Measurements from ENCODE around the gene MAPK1. TPM values are rescaled to one million over a fixed set of nuclear protein-coding genes. Genes with fewer than 3 reads are reported as not detected.
"Not testable (repeated sequence)": the region's sequence is repeated elsewhere in the genome, so short reads cannot be mapped to it uniquely, and the experiment has no call there.

Gene MAPK1
- total and polyA plus RNA-seq, 9 of the 15 experiments (the other 6 are each of a cell fraction or from before 2014, with no cell fraction given) = 46.3 to 575 (median 283) TPM

DNA sequence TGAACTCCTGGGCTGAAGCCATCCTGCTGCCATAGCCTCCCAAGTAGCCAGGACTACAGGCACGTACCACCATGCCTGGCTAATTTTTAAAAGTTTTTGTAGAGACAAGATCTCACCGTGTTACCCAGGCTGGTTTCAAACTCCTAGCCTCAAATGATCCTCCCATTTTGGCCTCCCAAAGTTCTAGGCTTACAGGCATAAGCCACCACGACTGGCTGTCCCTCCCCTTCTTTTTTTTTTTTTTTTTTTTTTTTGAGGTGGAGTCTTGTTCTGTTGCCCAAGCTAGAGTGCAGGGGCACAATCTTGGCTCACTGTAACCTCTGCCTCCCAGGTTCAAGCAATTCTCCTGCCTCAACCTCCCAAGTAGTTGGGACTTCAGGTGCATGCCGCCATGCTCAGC, 7.5 kb upstream of the MAPK1 start:
- FAIRE-seq; in situ Hi-C loops (cut with MboI); H2AFZ ChIP-seq (ENCODE audit: low read depth, low read length); H4K20me1 ChIP-seq (replicated peaks; ENCODE audit: control insufficient read depth, insufficient read depth, low read length); H3K79me2 ChIP-seq (ENCODE audit: control insufficient read depth, insufficient read depth, low read length); H3K9ac ChIP-seq (ENCODE audit: insufficient read depth in 1 of 2, low read depth in 2 of 2, low read length in 2 of 2); intact Hi-C loops (cut with micrococcal nuclease); H3K36me3 ChIP-seq (ENCODE audit: control insufficient read depth, insufficient read depth, low read length); BruUV-seq (replicated peaks); DNase-seq (ENCODE audit: extremely low read depth in 1 of 4, low spot score in 3 of 4); H3K4me3 ChIP-seq; H3K9me3 ChIP-seq (replicated peaks; ENCODE audit: control insufficient read depth, insufficient read depth, low read depth, low read length); H3K27ac ChIP-seq (ENCODE audit: extremely low read depth, low read depth, low read length); H3K4me2 ChIP-seq (ENCODE audit: insufficient read depth, low read length); H3K9me1 ChIP-seq (ENCODE audit: control insufficient read depth, insufficient read depth, low read length): not testable (repeated sequence)
- ATAC-seq = peak; percentile 1; the same call in 2 of the 3 replicates
- ChIA-PET CTCF (ENCODE audit: low intra/inter-chr PET ratio) (interaction anchor here (0.6 kb wide), 1 partner anchor 83 kb away, joined by 4 read pairs; no protein-coding TSS in a partner anchor), POLR2A (interaction anchor here (0.9 to 35.2 kb wide), 6 partner anchors 12 to 109 kb away, joined by 3 to 1351 read pairs (median 4); partner anchors contain the start of gene MAPK1)
- peak; percentile 87 for TF ChIP-seq ZNF384 (IDR thresholded peaks at IDR 0.05; ENCODE audit: low read depth, low read length)
- WGBS (ENCODE audit: insufficient coverage, low coverage, missing lambda C conversion rate) = 22% methylated on average over 4 of the region's 4 CpGs
- peaks cover 0 to 12% of the 10 kb centered on the region in 2 experiments; a peak in 2 of 5 replicates for H3K27me3 ChIP-seq (ENCODE audit: control insufficient read depth in 2 of 2, insufficient read depth in 2 of 2, low read length in 2 of 2)
- H3K4me1 ChIP-seq (replicated peaks in 1 of 2; ENCODE audit: control insufficient read depth in 2 of 2, insufficient read depth in 2 of 2, low read length in 2 of 2) = peaks cover 15 to 21% of the 10 kb centered on the region in 2 experiments

DNA sequence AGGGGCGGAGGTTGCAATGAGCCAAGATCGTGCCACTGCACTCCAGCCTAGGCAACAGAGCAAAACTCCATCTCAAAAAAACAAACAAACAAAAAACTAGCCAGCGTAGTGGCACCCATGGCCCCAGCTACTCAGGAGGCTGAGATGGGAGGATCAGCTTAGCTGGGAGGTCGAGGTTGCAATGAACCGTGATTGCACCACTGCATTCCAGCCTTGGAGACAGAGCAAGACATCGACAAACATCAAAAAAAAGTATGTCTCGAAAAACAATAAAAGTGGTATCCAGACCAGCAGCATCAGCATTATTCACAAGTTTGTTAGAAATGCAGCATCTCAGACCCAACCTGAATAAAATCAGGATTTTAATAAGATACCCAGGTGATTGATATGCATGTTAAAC, 6.2 kb upstream of the MAPK1 start:
- intact Hi-C loops (cut with micrococcal nuclease) (no loop called here), in situ Hi-C loops (cut with MboI) (no loop called here)
- no TSS peak for BruUV-seq (replicated peaks)
- no peaks in the 10 kb centered on the region for H3K9me3 ChIP-seq (replicated peaks; ENCODE audit: control insufficient read depth, insufficient read depth, low read depth, low read length)
- TF ChIP-seq ZEB2 (IDR thresholded peaks at IDR 0.05) (no peak), PYGO2 (tag; IDR thresholded peaks at IDR 0.05) (no peak), MAFF (IDR thresholded peaks at IDR 0.05; ENCODE audit: low read length) (no peak), DIDO1 (tag; IDR thresholded peaks at IDR 0.05; ENCODE audit: low read depth) (no peak), CBX3 (IDR thresholded peaks at IDR 0.05; ENCODE audit: borderline replicate concordance in 1 of 2, low read length in 2 of 2) (no peak), NCOA4 (IDR thresholded peaks at IDR 0.05; ENCODE audit: partially characterized antibody) (no peak), PHTF2 (CRISPR knock-in tag; IDR thresholded peaks at IDR 0.05) (no peak)
- TF ChIP-seq, protein P1, sequence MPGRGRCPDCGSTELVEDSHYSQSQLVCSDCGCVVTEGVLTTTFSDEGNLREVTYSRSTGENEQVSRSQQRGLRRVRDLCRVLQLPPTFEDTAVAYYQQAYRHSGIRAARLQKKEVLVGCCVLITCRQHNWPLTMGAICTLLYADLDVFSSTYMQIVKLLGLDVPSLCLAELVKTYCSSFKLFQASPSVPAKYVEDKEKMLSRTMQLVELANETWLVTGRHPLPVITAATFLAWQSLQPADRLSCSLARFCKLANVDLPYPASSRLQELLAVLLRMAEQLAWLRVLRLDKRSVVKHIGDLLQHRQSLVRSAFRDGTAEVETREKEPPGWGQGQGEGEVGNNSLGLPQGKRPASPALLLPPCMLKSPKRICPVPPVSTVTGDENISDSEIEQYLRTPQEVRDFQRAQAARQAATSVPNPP (IDR thresholded peaks at IDR 0.05; ENCODE audit: borderline replicate concordance, insufficient read depth, insufficient read length) = no peak
- TF ChIP-seq, protein P2, sequence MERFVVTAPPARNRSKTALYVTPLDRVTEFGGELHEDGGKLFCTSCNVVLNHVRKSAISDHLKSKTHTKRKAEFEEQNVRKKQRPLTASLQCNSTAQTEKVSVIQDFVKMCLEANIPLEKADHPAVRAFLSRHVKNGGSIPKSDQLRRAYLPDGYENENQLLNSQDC (CRISPR knock-in tag; IDR thresholded peaks at IDR 0.05) = no peak
- no peaks in the 10 kb centered on the region for H4K20me1 ChIP-seq (replicated peaks; ENCODE audit: control insufficient read depth, insufficient read depth, low read length)
- ATAC-seq = no peak
- H3K9me1 ChIP-seq (ENCODE audit: control insufficient read depth, insufficient read depth, low read length) = no peaks in the 10 kb centered on the region
- no peaks in the 10 kb centered on the region for H3K36me3 ChIP-seq (ENCODE audit: control insufficient read depth, insufficient read depth, low read length)
- H3K4me3 ChIP-seq = no peak overlapping the region
- ChIA-PET CTCF (ENCODE audit: low intra/inter-chr PET ratio) (no interaction called here), POLR2A (interaction anchor here (0.7 to 35.2 kb wide), 3 partner anchors 24 to 37 kb away, joined by 3 to 1351 read pairs (median 11); partner anchors contain the start of gene MAPK1)
- no peak overlapping the region for H3K9ac ChIP-seq (ENCODE audit: insufficient read depth in 1 of 2, low read depth in 2 of 2, low read length in 2 of 2)
- H3K4me2 ChIP-seq (ENCODE audit: insufficient read depth, low read length) = no peak overlapping the region
- DNase-seq (ENCODE audit: extremely low read depth in 1 of 4, low spot score in 3 of 4) = no peak
- no peak for FAIRE-seq
- H3K27me3 ChIP-seq (ENCODE audit: control insufficient read depth in 2 of 2, insufficient read depth in 2 of 2, low read length in 2 of 2) = no peaks in the 10 kb centered on the region
- WGBS (ENCODE audit: insufficient coverage, low coverage, missing lambda C conversion rate) = 44% methylated on average over 7 of the region's 7 CpGs
- H2AFZ ChIP-seq (ENCODE audit: low read depth, low read length) = no peak overlapping the region
- H3K4me1 ChIP-seq (replicated peaks in 1 of 2; ENCODE audit: control insufficient read depth in 2 of 2, insufficient read depth in 2 of 2, low read length in 2 of 2) = peaks cover 21 to 29% of the 10 kb centered on the region in 2 experiments
- H3K27ac ChIP-seq (ENCODE audit: extremely low read depth, low read depth, low read length) = no peak overlapping the region
- peaks cover 6% of the 10 kb centered on the region for H3K79me2 ChIP-seq (ENCODE audit: control insufficient read depth, insufficient read depth, low read length)
